MG63 (cell line): Measurements from ENCODE around the gene LRRC2. TPM values are rescaled to one million over a fixed set of nuclear protein-coding genes. Genes with fewer than 3 reads are reported as not detected.

Experiments used
- total RNA-seq: library from RNA; depleted of rRNA; stranded (reverse); fragments of >200 nt; shearing (Covaris generic); gene quantifications from 2 replicates; pipeline ENCODE4 v1.2.3, GENCODE V29; 2014; ENCODE audit warnings: low replicate concordance; rRNA removed

The LRRC2 gene
- total RNA-seq, 1 experiment from 2014 or later = 0.36 TPM

Other genes starting within 250 kb of the LRRC2 start
- not detected in 2 replicates for gene CCR2, start 212.2 kb downstream of the LRRC2 start, total RNA-seq
- gene CCR5, start 195.4 kb downstream of the LRRC2 start, total RNA-seq = not detected in 2 replicates
- not detected in 2 replicates for gene CCRL2, start 159.0 kb downstream of the LRRC2 start, total RNA-seq
- gene LTF, start 101.4 kb downstream of the LRRC2 start, total RNA-seq = not detected in 2 replicates
- not detected in 2 replicates for gene RTP3, start 68.3 kb downstream of the LRRC2 start, total RNA-seq
- gene FAM240A, start 46.2 kb upstream of the LRRC2 start, total RNA-seq = not detected in 2 replicates
- 0.69 and 1.2 TPM in 2 replicates for gene ALS2CL, start 127.4 kb upstream of the LRRC2 start, total RNA-seq
- not detected in 2 replicates for gene TMIE, start 135.1 kb upstream of the LRRC2 start, total RNA-seq
- not detected in 2 replicates for gene PRSS50, start 151.6 kb upstream of the LRRC2 start, total RNA-seq